Retina (tissue), 1 donor: ENCODE data around the gene DYNAP.

ENCODE experiments used
- DNase-seq: peaks from one replicate; pipeline ENCODE4 v3.0.0-alpha.2; 2016

DYNAP gene, protein sequence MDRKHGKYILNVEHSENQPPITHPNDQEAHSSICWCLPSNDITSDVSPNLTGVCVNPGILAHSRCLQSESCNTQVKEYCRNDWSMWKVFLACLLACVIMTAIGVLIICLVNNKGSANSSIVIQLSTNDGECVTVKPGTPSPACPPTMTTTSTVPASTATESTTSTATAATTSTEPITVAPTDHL

DNA sequence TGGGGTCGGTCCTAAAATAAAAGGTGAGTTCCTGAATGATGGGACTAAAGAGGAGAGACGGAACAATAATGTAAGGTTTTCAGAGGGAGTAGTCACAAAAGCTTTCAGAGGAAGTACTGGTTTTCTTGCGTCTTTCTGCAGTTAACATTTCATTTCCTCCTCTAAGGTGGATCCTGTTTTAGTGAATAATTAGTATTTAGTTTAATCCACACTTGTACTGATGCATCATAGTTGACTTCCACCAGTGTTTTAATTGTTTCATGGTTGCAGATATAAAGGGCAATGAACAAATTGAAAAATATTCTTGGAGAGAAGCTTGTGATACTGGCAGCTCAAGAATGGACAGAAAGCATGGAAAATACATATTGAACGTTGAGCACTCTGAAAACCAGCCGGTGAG is at the start of gene DYNAP:
DYNAP (plus strand) TSS at position 301 of the 400 bp plus-strand sequence; CDS start at position 339, 38 bp downstream.
- no peak for DNase-seq

DNA sequence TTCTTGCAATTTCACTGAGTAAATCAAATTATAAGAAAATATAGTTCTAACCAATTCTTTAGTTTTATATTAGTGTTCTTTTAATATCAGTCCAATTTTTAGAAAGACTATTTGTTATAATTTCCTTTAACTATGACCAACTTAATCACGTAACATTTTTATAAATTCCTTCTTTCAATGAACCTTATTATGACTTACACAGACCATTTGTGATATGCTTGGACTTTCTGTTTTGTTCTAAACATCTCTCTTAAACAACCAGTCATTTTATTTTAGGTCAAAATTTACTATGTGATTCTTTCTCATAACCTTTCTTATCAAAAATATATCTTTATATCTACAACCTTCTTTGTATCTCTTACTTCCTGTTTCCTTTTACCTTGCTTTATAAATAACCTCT is 39.5 kb upstream of the DYNAP start:
- DNase-seq: no peak

DNA sequence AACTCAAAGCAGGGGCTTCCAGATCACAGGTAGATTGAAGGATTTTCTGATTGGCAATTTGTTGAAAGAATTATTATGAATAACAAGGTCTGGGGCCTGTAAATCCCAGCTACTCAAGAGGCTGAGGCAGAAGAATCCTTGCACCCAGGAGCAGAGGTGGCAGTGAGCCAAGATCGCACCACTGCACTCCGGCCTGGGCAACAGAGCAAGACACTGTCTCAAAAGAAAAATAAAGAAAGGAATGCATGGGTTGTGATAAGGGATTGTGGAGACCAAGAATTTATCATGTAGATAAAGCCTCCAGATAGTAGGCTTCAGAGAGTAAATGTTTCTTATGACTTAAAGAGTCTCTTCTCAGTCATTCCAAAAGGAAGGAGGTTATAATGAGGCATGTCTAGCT is 35.8 kb upstream of the DYNAP start:
- DNase-seq: no peak

DNA sequence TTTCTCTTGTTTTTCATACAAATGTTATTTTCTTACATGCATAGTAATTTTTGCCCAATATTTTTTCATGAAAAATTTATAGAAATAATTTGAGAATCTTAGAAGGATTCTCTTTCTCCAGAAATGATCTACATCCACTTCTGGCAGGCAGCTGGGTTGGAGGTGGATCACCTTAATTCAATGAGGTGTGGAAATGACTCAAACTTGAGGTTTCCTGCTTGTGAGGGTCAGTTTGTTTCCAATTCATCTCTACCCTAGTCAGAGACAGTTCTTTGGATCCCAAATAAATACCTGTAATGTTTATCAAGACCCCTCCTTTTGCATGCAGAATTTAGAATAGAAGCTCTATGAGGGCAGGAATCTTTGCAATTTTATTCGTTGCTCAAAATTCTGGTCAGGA is 35.0 kb upstream of the DYNAP start:
- no peak for DNase-seq

DNA sequence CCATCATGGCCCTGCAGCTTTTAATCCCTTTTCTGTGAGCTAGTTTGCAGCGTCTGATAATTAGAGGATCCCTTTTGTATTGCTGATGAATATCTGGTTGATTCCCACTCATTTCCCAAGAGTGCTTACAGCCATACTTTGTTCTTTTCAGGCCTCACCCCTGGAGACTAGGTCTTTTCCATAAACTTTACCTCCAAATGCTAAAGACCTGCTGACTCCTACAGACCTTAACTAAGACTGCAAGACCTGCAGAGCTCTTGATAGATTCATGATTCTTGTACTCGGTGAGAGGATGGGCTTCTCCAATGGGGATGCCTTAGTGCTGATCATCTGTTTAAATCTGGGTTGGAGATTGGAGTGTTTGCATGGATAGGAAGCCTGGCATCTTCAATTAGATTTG is 33.1 kb upstream of the DYNAP start:
- DNase-seq: no peak

DNA sequence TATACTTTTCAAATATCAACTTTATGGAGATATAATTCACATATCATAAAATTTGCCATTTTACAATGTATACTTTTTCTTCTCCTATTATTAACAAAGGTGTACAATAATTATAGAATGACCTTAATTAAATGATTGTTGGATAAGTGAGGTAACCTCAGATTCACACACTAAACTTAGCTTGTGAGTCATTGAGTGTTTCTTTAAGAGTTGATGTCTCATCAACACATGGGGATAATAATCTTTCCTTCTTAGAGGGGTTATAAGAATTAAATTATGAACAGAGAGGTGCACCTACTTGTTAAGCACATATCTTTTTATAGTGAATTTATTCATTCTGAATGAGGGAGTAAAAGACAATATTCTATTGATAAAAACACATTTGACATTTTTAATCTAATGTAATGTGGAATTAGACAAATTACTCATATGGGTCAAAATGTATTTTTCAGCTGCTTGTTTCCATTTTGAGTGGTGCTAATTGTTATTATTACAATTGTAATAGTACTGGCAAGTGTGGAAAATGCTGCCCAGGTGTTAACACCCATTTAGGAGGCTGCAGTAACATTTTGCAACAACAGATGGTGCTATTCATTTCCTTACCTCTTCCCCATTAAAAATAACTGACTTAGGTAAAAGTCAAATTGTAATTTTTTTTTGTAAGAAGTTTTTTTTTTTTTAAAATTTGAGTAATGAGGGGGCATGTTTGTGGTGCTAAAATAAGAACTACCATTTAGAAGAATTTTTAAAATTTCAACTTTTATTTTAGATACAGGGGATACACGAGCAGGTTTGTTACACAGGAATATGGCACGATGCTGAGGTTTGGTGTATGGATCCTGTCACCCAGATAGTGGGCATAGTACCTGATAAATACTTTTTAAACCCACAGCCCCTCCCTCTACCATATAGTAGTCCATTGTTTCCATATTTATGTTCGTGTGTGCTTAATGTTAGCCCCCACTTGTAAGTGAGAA is 32.1 kb upstream of the DYNAP start:
- DNase-seq: no peak

DNA sequence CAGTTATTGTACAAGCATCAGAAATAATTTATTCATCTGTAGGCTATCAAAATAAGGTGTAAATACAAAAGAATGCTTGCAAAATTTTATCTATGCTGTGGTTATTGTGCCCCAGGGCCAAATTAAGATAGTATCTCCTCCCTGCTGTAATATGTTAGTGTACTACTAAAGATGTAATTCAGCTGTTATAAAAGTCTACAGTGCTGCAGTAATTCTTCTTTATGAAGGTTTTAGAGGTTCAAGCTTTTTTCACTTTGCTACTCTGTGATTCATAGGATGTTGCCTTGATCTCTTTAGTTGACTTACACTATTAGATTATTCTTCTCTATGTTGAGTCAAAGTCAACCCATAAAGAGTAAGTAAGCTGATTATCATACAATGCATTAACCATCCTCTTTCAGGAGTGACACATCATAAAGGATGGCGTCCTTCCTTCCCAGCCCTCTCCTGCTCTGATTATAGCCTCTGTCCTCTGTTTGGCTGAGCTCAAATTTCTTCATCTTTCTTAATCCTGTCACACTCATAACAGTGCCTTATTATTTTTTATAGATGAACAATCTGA is 29.3 kb upstream of the DYNAP start:
- no peak for DNase-seq

DNA sequence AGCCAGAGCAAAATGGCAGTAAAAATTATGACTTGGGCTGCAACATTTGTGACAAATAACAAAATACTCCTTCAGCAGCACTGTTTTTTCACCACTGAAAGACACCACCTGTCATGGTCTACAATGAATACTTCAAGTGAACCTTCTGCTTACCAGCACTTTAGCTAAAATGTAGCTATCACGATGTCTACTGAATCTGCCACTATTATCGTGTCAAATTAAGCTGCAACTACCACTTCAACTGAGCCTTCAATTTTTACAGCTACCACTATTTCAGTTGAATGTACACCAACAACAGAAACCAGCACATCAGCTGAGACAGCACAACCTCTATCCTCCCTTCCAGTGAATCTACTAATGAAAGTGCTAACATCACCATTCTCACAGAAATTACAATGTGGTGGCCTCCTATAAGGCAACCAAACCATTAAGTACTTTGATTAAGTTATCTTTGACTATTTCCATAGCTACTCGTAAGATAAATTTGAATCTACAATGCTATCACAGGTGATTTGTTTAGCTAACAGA is 10.8 kb upstream of the DYNAP start:
- DNase-seq: no peak

DNA sequence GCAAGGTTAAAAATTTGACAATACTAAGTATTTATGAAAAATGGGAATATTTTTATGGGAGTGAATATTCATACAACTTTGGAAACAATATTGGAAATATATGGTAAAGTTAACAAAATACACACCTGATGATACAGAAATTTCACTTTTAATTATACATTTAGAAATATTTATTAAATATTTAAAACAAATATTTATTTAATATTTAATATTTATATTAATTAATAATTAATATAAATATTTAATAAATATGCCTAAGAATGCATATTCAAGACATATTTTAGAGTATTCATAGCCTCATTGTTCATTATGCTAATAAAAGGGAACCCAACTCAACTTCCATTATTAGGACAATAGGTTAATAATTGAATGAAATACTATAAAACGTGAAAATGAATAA is 7.0 kb upstream of the DYNAP start:
- DNase-seq: no peak

DNA sequence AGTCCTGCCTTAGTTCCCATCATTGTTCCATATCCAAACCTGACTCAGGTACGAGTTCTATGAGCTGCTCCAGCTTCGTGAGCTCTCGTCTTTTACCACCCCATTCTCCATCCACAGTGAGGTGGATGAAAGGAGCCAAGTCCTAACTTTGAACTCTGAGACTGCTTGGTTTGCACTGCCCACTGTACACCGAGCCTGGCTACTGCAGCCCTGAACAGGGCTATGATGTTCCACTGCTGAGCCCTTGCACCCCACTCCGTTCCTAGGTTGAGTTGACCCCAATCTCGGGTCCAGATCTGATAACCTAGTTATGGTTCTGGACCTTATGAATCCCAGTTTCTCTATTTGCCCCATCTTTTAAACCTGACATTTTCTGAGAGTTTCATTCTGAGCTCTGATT is 5.3 kb upstream of the DYNAP start:
- DNase-seq: no peak

DNA sequence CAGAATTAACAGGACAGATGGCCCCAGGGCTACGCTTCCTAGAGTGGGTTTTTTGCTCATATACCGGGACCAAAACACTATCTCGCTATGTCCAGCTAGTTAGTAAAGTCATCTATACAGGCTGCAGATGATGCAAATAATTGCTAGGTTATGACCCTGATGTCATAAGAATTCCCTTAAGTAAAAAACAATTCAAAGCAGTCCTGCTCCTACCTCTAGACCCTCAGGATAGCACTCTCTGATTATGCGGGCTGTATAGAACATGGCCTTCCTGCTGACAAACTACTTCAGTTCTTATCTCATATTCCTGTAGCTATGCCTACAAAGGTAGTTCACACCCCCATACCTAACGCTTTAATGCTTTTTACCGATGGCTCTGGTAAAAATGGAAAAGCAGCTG is 13.2 kb downstream of the DYNAP start:
- no peak for DNase-seq

DNA sequence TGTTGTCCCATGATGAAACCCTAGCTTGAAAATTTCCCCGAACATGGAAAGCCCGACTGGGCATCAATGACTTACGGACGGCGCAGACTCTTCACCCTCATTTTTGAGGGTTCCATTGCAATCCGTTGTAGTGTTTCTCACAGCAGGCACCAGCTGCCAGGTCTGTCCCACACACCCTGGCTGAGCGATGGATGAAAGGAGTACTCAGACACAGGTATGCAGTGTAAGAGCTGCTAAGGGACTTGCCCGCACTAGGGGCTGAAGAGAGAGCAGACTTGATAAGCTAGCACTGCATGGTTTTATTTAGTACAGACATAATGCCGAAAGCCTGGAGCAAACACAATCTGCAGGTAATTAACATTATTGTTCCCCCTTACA is 15.8 kb downstream of the DYNAP start:
- DNase-seq: no peak

DNA sequence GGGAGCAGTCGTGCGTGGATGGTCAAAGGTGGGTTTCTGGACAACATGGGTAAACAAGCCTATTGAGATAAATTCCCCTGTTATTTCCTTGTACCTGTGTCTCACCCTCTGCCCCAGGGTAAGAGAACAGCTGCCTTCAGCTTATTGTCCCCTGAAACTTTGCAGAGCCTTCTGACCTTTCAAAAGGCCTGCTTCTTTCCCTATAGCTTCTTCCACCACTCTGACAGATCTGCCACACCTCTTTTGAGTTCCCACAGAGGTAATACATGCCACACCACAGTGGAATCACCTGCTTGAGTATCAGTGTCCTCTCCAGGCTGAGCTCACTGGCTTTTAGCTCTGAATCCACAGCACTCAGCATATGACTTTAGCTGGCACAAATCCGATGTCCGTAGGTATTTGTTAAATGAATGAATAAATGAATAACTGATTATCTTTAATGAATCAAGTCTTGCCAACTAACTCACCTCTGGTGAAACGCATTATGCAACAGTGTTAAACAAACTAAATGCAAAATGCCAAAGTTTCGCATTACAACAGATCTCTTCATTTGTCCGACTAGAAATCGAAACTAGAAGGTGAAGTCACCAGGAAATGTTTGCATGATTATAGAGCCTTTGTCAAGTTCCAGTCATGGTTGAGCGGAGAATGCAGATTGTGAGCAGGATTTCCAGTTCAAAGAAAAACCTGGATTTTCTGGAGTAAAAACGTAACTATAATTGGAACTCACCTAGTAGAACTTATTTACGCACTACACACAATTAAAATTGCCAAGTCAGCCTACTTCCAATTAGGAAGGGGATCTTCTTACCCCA is 16.4 kb downstream of the DYNAP start:
- DNase-seq: no peak

DNA sequence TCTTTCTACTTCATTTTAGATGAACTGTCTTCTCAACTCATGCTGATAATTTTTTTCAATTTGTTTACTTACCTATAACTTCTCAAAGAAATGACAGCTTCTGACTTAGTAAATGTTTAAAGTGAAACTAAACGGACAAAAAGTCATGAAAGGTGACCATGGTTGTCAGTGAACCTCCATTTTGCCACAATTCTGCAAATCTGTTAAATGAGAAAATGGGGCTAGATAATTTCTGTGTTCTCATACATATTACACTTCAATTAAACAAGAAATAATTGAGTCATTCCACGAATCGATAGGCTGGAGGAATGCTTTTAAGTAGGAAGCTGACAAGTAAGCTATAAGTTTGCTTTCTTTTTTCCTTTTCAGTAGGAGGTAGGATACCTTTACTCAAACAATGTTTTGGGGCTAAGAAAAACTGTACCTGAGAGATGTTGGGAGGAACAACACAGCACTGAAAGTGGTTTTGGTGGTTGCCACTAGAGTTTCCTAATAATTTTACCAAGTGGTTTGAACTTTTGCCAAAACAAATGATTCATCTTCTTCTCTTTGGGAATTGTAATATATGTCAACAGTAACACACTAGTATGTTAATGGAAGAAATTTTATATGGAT is 17.1 kb downstream of the DYNAP start:
- no peak for DNase-seq

DNA sequence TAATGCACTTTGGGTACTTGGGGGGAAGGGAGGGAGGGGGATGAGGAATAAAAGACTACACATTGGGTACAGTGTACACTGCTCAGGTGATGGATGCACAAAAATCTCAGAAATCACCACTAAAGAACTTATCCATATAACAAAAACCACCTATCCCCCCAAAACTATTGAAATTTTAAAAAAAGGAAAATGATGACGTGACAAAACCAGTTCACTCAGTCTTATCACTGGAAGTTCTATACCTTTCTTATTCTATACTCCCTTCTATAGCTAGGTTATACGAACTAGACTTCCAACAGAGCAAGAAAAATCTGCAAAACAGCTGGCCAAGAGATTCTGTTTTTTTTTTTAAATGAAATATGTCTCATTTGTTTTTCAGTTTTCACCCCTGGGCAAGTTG is 20.8 kb downstream of the DYNAP start:
- no peak for DNase-seq

DNA sequence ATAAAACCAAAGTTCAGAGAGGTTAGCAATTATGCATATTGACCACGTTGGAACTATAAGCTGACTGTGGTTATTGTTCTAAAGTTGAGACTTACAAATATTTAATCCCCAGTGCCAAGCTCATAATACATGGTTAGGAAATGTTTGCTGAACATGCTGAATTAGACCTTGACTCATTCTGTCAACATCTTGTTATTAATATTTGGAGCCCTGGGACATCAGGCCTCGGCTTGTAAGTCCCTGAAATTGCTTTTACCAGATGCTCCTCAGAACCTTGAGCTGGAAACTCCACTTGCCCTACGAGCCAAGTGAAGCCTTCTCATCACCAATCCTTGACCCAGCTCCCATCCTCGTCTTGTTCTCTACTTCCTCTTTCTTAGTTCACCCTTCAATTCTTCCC is 21.2 kb downstream of the DYNAP start:
- DNase-seq: no peak

DNA sequence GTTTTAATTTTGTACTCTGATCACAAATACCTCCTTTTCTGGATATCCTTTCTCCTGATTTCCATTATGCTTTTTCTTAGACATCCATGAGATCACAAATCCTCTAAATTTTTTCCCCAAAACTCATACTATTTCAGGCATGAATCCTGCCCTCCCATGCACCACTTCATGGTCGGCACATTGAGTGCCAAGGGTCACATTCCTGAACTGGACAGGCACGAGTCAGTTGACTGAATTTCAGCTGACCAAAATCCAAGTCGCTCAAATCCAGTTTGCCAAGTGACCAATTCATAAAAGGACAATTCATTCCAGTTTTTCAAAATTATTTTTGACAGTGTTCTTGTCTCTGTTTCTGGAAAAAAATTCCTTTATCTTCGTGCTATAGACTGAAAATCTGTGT is 22.1 kb downstream of the DYNAP start:
- no peak for DNase-seq

DNA sequence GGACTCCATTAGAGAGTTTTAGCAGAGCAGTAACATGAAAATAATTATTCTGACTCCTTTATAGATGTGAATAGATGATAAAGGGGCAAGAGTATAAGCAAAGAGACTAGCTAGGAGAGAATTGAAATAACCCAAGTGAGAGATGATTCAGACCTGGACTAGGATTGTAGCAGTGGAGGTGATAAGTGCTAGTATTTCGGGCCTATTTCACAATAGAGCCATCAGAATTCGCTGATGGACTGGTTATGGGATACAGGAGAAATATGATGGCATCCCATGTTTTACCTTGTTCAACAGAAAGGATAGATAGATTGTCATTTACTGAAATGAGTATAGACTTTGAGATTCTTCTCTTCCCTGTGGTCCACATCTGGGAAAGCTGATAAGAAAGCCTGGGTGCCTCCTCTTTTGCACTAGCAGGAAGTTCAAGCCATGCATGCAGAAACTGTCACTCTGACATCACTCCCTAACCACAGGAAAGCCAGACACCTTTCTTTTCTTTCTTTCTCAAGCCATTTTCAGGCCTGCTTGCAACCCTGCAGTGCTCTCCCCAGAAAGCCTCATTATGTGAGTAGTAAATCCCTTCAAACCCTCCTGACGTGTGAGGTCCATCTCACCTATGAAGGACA is 25.3 kb downstream of the DYNAP start:
- DNase-seq: no peak

DNA sequence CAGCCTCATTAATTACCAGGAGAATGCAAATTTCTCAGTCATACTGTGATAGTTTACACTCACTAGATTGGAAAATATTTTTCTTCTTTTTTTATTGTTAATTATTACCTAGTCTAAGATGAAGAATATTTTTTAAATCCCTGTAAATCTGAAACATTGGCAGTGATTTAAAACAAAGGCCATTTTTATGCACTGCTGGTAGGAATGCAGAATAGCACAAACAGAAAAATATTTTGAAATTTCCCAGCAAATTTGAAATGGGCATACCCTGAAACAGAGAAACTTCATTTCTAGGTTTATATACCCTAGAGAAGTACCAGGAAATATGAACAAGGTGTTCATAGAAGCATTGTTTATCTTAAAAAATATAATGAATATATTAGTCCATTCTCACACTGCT is 31.0 kb downstream of the DYNAP start:
- no peak for DNase-seq

DNA sequence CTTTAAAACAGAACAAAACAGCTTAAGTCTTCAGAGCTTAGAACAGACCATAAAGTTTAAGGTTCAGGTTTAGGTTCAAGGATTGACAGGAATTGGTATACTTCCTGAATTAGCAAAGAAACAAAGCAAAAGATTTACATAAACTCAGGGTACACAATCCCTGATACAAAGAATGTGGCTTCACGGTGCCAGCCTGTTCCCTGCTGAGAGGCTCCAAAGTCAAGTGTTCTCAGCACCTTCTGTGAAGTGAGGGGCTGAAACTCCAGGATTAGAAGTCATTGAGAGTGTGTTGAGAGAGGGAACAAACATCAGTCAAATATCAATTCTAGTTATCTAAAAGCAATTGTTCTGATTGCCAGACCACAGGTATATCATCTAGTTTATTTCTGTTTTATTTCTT is 35.7 kb downstream of the DYNAP start:
- DNase-seq: no peak

DNA sequence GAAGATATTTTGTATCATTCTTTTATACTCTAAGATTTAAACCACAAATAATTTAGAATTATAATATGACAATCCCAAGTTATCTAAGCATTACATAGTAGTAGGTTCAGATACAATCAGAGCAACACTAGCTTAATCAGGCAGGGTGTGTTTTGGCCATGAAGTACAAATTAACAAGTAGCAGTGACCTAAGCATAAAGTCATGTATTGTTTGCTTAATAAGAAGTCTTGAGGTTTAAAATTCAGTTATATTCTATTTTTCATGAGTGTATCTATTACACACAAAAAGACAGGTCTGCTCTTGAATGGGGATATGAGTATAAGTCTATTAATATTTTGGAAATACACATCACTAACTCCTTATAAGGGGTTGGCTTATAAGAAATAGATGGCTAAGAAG is 39.9 kb downstream of the DYNAP start:
- DNase-seq: no peak

DNA sequence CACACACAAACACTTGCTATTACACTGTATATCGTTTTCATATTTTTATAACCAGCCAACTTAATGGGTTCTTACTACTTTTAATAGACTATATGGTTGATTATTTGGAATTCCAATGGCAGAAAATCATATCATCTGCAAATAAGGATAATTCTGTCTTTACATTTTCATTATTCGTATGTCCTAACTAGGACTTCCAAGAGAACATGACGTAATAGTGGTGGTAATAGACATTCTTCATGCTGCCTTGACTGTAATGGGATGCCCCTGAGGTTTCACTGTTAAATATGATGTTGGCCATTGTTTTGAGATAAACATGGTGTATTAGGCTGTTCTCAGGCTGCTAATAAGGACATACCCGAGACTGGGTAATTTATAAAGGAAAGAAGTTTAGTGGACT is 45.2 kb downstream of the DYNAP start:
- no peak for DNase-seq
